MM.1S (cell line): ENCODE results near the gene DYNC1I2.

ENCODE experiments used
- EZH2 ChIP-seq: fragments of 300-600 bp; sonication (generic); optimal IDR thresholded peaks from 2 replicates; pipeline ENCODE3; 2017; ENCODE audit warnings: low read depth, mild to moderate bottlenecking, antibody characterized with exemption, low read length, mixed read lengths
- TF ChIP-seq, protein P1 (sequence below): fragments of 300-600 bp; sonication (generic); IDR thresholded peaks from 2 replicates; pipeline ENCODE4 v1.5.1; 2016; ENCODE audit warnings: antibody characterized with exemption, low read length, mixed read lengths

DNA sequence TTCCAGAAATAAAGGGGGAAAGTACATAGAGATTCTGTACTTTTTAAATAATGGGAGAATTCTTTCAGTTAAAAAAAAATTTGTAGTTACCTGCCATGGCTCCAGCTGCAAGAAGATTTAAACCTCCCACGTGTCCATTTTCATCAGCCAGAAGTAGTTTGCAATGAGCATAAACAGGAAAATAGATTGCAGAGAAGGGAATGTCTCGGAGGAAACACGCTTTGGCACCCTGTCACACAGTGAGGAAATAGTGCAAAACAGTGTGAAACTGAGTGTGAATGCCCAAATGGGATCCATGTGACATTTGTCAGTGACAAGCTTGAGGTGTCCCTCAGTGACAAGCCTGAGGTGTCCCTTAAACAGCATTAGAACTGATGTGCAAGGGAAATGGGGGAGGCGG lies 104.1 kb downstream of the DYNC1I2 start:
- TF ChIP-seq EZH2 = no peak
- TF ChIP-seq, protein P1, sequence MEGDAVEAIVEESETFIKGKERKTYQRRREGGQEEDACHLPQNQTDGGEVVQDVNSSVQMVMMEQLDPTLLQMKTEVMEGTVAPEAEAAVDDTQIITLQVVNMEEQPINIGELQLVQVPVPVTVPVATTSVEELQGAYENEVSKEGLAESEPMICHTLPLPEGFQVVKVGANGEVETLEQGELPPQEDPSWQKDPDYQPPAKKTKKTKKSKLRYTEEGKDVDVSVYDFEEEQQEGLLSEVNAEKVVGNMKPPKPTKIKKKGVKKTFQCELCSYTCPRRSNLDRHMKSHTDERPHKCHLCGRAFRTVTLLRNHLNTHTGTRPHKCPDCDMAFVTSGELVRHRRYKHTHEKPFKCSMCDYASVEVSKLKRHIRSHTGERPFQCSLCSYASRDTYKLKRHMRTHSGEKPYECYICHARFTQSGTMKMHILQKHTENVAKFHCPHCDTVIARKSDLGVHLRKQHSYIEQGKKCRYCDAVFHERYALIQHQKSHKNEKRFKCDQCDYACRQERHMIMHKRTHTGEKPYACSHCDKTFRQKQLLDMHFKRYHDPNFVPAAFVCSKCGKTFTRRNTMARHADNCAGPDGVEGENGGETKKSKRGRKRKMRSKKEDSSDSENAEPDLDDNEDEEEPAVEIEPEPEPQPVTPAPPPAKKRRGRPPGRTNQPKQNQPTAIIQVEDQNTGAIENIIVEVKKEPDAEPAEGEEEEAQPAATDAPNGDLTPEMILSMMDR = no peak
